ENCODE data around the gene OPCML. TPM values are rescaled to one million over a fixed set of nuclear protein-coding genes. Genes with fewer than 3 reads are reported as not detected.

Gene OPCML
- total and polyA plus RNA-seq, 4 donors, result under 0.01 to 0.01 TPM; not detected in 2

- peak overlapping the region in 1 of 3 donors; percentile 2 for H3K4me3 ChIP-seq (ENCODE audit: low read depth in 1 of 3, low read length in 3 of 3)
- H3K9ac ChIP-seq (ENCODE audit: low read depth in 1 of 2, low read length in 2 of 2), result peak overlapping the region in 1 of 2 donors; percentile 55
- peak overlapping the region; percentile 77 for H3K27ac ChIP-seq (ENCODE audit: low read depth in 1 of 2, low read length in 2 of 2)
- peaks cover 0 to 19% (median 2%) of the 10 kb centered on the region in 4 donors for H3K4me1 ChIP-seq (ENCODE audit: control insufficient read depth in 4 of 4, insufficient read depth in 4 of 4, low read length in 3 of 4)
- no peaks in the 10 kb centered on the region for H3K9me3 ChIP-seq (ENCODE audit: control insufficient read depth in 4 of 4, low read length in 3 of 4)
- 25% methylated on average over 3 of the region's 3 CpGs for WGBS
- no peak for TF ChIP-seq TAF1 (conservative IDR thresholded peaks at IDR 0.05)
- TF ChIP-seq GABPA (IDR thresholded peaks at IDR 0.05 in 1 of 2, conservative IDR thresholded peaks at IDR 0.05 in 1 of 2), result no peak
- TF ChIP-seq NR2F2 (IDR thresholded peaks at IDR 0.05), result peak; percentile 14
- peak; percentile 90 for TF ChIP-seq HNF4G (IDR thresholded peaks at IDR 0.05)
- TF ChIP-seq JUND (IDR thresholded peaks at IDR 0.05), result peak; percentile 81
- TF ChIP-seq RAD21 (IDR thresholded peaks at IDR 0.05), result peak; percentile 58 to 65
- peak; percentile 89 for TF ChIP-seq FOXA1 (IDR thresholded peaks at IDR 0.05)
- peak; percentile 93 for TF ChIP-seq YY1 (IDR thresholded peaks at IDR 0.05)
- TF ChIP-seq HNF4A (conservative IDR thresholded peaks at IDR 0.05), result peak; percentile 96 to 98
- peak; percentile 88 to 89 for TF ChIP-seq RXRA (IDR thresholded peaks at IDR 0.05)
- peak; percentile 99 for TF ChIP-seq SP1 (IDR thresholded peaks at IDR 0.05)
- TF ChIP-seq MAX (IDR thresholded peaks at IDR 0.05), result peak; percentile 92
- peak; percentile 90 for TF ChIP-seq FOXA2 (IDR thresholded peaks at IDR 0.05)
- TF ChIP-seq CTCF (IDR thresholded peaks at IDR 0.05; ENCODE audit: low read depth, low read length, missing input control), result no peak
- peak in 1 of 2 donors; percentile 56 for TF ChIP-seq EGR1 (IDR thresholded peaks at IDR 0.05; ENCODE audit: low read depth in 2 of 2)
- TF ChIP-seq REST (IDR thresholded peaks at IDR 0.05), result peak; percentile 70
- TF ChIP-seq ZBTB33 (IDR thresholded peaks at IDR 0.05), result peak; percentile 74
- peak; percentile 68 for TF ChIP-seq ATF3 (IDR thresholded peaks at IDR 0.05)
- no peaks in the 10 kb centered on the region for H3K36me3 ChIP-seq (ENCODE audit: control insufficient read depth in 4 of 4, insufficient read depth in 3 of 4, low read depth in 1 of 4, low read length in 3 of 4)
- H3K27me3 ChIP-seq (ENCODE audit: control insufficient read depth in 4 of 4, insufficient read depth in 4 of 4, low read length in 3 of 4), result no peaks in the 10 kb centered on the region
- no peak for DNase-seq (ENCODE audit: low spot score)
Observed at GRCh38 chr11:132925825-132926469, 606.4 kb downstream of the OPCML start.
